GM12801 (cell line): ENCODE measurements around the gene AKT1.

Experiments used
- TF ChIP-seq, protein P1 (sequence below): IDR thresholded peaks from one replicate; pipeline ENCODE4 v1.5.1; 2011; ENCODE audit warnings: control low read depth; ENCODE audit not compliant: insufficient read length; ENCODE audit errors: extremely low read depth

Gene AKT1

DNA sequence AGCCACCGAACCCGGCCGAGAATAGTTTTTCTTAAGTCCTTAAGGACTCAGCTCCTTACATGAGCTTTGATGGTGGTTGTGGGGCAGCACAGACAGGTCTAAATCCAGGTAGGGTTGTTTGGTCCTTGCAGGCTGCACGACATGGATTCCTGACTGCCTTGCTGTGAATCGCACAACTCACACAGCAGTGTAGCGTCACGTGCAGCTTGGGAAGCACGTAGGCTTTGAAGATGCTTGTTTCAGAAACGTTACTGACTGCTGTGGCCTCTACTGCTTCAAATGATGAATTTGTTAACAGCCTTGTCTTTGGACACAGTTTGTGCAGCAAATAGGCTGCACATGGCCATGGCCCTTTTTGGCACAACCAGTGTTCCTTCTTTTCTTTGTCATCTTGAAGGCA lies 35.2 kb upstream of the AKT1 start:
- TF ChIP-seq, protein P1, sequence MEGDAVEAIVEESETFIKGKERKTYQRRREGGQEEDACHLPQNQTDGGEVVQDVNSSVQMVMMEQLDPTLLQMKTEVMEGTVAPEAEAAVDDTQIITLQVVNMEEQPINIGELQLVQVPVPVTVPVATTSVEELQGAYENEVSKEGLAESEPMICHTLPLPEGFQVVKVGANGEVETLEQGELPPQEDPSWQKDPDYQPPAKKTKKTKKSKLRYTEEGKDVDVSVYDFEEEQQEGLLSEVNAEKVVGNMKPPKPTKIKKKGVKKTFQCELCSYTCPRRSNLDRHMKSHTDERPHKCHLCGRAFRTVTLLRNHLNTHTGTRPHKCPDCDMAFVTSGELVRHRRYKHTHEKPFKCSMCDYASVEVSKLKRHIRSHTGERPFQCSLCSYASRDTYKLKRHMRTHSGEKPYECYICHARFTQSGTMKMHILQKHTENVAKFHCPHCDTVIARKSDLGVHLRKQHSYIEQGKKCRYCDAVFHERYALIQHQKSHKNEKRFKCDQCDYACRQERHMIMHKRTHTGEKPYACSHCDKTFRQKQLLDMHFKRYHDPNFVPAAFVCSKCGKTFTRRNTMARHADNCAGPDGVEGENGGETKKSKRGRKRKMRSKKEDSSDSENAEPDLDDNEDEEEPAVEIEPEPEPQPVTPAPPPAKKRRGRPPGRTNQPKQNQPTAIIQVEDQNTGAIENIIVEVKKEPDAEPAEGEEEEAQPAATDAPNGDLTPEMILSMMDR, result no peak

DNA sequence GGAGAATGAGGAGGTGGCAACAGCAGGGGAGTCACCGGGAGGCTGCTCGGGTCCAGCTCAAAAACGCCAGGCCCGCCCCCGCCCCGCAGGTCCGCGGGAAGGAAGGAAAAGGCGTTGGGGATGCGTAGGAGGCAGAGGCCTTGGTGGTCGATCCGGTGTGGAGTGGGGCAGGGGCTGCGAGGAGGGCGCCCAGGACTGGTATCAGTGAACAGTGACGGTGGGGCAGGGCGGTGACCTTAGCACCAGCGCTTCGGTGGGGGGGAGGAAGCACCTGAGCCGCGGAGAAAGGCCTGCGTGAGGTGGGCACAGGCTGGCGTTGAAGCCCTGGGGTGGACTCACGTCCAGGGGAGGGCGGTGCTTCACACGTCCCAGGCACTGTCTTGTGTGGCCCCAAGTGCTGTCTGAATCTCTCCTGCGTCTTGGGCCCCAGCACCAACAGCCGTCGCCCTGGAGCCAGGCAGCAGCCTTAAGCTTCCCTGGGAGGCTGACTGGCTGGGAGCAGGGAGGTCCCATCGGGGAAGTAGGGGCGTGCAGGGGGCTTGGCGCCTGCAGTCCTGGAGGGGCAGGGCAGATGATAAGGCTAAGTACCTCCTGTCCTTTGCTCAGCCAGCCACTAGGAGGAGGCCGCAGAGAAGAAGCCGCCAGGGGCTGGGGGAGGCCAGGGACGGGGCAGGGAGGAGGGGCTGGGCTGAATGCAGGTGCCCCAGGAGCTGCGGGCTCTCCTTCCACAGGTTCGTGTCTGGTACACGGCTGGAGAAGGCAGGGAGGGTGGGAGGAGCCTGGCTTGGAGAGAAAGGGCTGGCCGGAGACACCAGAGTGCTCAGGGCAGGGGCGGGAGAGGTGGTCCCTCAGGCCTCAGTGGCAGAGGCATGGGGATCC lies 31.9 kb upstream of the AKT1 start:
- TF ChIP-seq, protein P1, result no peak

DNA sequence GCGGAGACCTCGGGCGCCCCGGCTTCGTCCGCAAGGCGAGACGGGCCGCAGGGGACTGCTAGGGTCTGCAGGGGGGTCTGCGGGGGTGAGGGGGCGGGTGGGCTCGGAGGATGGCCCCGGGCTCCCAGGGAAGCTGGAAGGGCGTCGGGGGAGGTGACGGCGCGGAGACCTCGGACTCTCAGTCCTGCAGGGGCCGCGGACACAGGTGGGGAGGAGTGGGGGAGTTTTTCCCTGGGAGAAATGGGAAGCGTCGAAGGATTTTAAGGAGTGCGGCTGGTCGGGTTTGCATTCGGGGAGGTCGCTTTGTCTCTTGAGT lies 31.3 kb upstream of the AKT1 start:
- TF ChIP-seq, protein P1, result no peak

DNA sequence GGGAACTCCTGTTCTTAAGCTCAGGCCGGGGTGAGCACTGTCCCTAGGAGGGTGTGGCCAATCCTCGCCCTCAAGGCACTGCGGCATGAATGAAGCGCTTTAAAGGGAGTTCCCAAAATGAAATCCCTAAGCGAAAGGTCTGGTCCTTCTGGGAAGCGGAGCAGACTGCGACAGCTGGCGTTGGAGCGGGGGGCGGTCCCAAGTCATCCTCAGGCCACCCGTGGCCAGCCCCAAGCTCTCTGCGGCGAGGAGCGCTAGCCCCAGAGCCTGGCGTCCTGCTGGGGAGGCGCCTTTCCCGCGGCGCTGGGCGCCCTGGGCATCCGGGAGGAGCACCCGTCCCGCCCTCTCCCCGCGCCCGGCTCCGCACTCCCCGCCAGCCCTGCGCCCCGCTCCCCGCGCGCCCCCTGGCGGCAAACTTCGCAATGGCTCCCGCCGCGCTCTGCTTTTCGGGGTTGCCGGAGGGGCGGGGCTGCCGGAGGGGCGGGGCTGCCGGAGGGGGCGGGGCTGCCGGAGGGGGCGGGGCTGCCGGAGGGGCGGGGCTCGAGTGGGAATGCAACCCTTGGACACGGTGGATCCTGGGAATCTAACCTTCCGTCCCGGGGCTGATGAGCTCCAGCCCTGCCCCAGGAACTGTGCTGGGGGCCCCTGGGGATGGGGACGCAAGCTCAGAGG lies 30.8 kb upstream of the AKT1 start:
- TF ChIP-seq, protein P1, result no peak

- TF ChIP-seq, protein P1, result no peak
Observed at GRCh38 chr14:104824353-104824997, 28.9 kb upstream of the AKT1 start.

- TF ChIP-seq, protein P1, result no peak
Observed at GRCh38 chr14:104822821-104823615, 27.5 kb upstream of the AKT1 start.
